Muscle layer of colon (tissue), 2 donors: ENCODE measurements around the gene CIITA.
"Not testable (repeated sequence)": the region's sequence is repeated elsewhere in the genome, so short reads cannot be mapped to it uniquely, and the experiment has no call there.

Experiments used
- H3K27ac ChIP-seq: one replicate; pipeline ENCODE4 v1.7.0; 2013; ENCODE audit warnings: low read depth, mild to moderate bottlenecking, low read length, moderate library complexity
- H3K27me3 ChIP-seq, 2 donors: one replicate each; pipeline ENCODE4 v1.7.0; 2013; ENCODE audit warnings: low read length in 2 of 2, mild to moderate bottlenecking in 2 of 2; ENCODE audit not compliant: insufficient read depth in 2 of 2, control insufficient read depth in 1 of 2
- H3K36me3 ChIP-seq: one replicate; pipeline ENCODE4 v1.7.0; 2013; ENCODE audit warnings: mild to moderate bottlenecking, low read length; ENCODE audit not compliant: insufficient read depth
- H3K4me1 ChIP-seq: one replicate; pipeline ENCODE4 v1.7.0; 2013; ENCODE audit warnings: mild to moderate bottlenecking, low read length; ENCODE audit not compliant: insufficient read depth
- H3K4me3 ChIP-seq, 2 donors: one replicate each; pipeline ENCODE4 v1.7.0; 2013; ENCODE audit warnings: low read length in 2 of 2, low read depth in 1 of 2, mild to moderate bottlenecking in 1 of 2, moderate library complexity in 1 of 2
- H3K9ac ChIP-seq: one replicate; pipeline ENCODE4 v1.7.0; 2013; ENCODE audit warnings: low read length
- H3K9me3 ChIP-seq: one replicate; pipeline ENCODE4 v1.7.0; 2013; ENCODE audit warnings: mild to moderate bottlenecking, low read length
- donor health status: abdominal sarcoma.
- donor health status: Adenocarcinoma of cecum.

CIITA gene, protein sequence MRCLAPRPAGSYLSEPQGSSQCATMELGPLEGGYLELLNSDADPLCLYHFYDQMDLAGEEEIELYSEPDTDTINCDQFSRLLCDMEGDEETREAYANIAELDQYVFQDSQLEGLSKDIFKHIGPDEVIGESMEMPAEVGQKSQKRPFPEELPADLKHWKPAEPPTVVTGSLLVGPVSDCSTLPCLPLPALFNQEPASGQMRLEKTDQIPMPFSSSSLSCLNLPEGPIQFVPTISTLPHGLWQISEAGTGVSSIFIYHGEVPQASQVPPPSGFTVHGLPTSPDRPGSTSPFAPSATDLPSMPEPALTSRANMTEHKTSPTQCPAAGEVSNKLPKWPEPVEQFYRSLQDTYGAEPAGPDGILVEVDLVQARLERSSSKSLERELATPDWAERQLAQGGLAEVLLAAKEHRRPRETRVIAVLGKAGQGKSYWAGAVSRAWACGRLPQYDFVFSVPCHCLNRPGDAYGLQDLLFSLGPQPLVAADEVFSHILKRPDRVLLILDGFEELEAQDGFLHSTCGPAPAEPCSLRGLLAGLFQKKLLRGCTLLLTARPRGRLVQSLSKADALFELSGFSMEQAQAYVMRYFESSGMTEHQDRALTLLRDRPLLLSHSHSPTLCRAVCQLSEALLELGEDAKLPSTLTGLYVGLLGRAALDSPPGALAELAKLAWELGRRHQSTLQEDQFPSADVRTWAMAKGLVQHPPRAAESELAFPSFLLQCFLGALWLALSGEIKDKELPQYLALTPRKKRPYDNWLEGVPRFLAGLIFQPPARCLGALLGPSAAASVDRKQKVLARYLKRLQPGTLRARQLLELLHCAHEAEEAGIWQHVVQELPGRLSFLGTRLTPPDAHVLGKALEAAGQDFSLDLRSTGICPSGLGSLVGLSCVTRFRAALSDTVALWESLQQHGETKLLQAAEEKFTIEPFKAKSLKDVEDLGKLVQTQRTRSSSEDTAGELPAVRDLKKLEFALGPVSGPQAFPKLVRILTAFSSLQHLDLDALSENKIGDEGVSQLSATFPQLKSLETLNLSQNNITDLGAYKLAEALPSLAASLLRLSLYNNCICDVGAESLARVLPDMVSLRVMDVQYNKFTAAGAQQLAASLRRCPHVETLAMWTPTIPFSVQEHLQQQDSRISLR

GRCh38 chr16:10876799-10877341 is at the start of gene CIITA:
Gene CIITA (plus strand): TSS chr16:10877202. CDS start chr16:10877331, 129 bp downstream.
- H3K27ac ChIP-seq, result no peak within 1 kb of the TSS

GRCh38 chr16:10827691-10828341 is 49.2 kb upstream of the CIITA start:
- no peaks in the 10 kb centered on the region for H3K36me3 ChIP-seq
- no peaks in the 10 kb centered on the region for H3K27me3 ChIP-seq
- peak overlapping the region; percentile 96 for H3K27ac ChIP-seq
- peak overlapping the region; percentile 83 for H3K9ac ChIP-seq
- peaks cover 22% of the 10 kb centered on the region for H3K4me1 ChIP-seq
- peak overlapping the region; percentile 1 to 51 for H3K4me3 ChIP-seq
- H3K9me3 ChIP-seq, result no peaks in the 10 kb centered on the region

More at GRCh38 chr16:10876799-10877341, at the start of gene CIITA:
- H3K4me3 ChIP-seq, result no peak within 1 kb of the TSS
- H3K4me1 ChIP-seq, result peaks cover 5% of the 10 kb centered on the region
- H3K27me3 ChIP-seq, result peaks cover 0 to 23% of the 10 kb centered on the region in 2 donors
- no peaks in the 10 kb centered on the region for H3K9me3 ChIP-seq
- H3K9ac ChIP-seq, result no peak within 1 kb of the TSS
- H3K36me3 ChIP-seq, result no peaks in the 10 kb centered on the region

DNA sequence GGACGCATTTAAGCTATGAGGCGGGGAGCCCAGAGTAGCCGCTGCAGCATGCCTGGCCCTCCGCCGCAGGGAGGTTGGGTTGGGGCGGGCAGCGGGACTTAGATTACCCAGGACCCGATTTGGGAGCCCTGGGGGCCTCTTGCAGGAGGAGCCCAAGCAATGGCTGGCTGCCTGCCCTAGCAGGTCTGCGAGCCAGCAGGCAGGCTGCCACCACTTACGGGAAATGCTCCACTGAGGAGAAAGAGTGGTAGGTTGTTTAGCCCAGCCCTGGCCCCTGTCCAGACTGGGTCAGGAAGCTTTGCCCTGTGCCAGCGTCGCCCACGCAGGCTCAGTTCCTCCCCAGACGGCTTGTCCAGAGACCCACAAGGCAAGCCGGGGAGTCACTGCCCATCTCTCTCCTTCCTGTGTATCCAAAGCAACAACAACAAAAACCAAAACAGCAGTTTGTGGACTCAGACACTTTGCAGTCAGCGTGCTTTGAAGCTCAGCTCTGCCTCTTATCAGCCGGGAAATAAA is 48.1 kb upstream of the CIITA start:
- Histone ChIP-seq H3K27me3 (no peaks in the 10 kb centered on the region), H3K9ac (no peak overlapping the region), H3K36me3 (no peaks in the 10 kb centered on the region), H3K9me3 (no peaks in the 10 kb centered on the region), H3K4me1 (peaks cover 22% of the 10 kb centered on the region), H3K4me3 (peak overlapping the region; percentile 1 to 51), H3K27ac (peak overlapping the region; percentile 96)

- not testable (repeated sequence) for H3K27me3 ChIP-seq, H3K9ac ChIP-seq, H3K9me3 ChIP-seq, H3K36me3 ChIP-seq
- Histone ChIP-seq H3K4me3 (peak overlapping the region in 1 of 2 donors; percentile 51), H3K4me1 (peaks cover 22% of the 10 kb centered on the region), H3K27ac (peak overlapping the region; percentile 96)
Measured at GRCh38 chr16:10829390-10830098, 47.5 kb upstream of the CIITA start.

DNA sequence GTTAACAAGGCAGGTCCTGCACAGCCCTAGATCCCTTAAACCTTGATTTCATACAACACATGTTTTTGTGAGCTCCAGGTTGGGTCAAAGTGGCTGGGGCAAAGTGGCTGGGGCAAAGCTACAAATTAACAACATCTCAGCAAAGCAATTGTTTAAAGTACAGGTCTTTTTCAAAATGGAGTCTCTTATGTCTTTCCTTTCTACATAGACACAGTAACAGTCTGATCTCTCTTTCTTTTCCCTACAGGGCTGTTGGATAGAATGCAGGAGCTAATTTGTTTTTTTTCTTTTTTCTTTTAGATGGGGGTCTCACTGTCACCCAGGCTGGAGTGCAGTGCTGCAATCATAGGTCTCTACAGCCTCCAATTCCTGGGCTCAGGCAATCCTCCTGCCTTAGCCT is 46.8 kb upstream of the CIITA start:
- H3K27me3 ChIP-seq, H3K9ac ChIP-seq, H3K27ac ChIP-seq, H3K4me3 ChIP-seq, H3K9me3 ChIP-seq, H3K36me3 ChIP-seq: not testable (repeated sequence)
- H3K4me1 ChIP-seq, result peaks cover 22% of the 10 kb centered on the region

DNA sequence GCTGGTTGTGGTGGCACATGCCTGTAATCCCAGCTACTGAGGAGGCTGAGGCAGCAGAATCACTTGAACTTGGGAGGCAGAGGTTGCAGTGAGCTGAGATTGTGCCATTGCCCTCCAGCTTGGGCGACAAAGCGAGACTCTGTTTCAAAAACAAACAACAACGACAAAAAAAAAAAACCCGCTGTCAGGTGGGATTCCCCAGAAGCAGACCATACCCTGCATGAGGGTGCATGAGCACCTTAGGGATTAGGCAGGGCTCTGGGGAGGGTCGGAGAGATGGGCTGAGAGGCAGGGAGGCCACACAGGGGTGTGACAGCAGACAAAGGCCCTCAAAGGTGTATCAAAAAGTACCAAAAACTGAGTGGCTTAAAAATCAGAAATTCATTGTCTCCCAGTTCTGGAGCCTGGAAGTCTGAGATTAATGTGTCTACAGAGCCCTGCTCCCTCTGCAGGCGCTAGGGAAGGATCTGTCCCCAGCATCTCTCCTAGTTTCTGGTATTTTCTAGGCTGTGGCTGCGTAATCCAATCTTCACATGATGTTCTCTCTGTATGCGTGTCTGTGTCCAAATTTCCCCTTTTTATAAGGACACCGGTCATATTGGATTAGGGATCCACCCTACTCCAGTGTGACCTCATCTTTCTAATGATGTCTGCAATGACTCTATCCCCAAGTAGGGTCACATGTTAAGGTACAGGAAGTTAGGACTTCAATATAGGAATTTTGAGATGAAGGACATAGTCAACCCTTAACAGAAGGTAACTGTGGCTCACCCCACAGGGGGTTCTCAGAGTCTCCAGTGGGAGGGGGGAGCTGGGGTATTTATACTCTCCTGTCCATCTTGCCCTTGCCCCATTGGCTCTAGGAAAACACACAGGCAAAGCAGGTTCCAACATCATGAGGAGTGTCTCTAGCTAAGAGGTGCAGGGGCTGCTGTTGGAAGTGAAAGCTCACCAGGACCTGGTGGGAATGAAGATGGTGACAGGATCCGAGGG is 44.8 kb upstream of the CIITA start:
- Histone ChIP-seq H3K27ac (no peak overlapping the region), H3K4me3 (no peak overlapping the region), H3K36me3 (no peaks in the 10 kb centered on the region), H3K4me1 (peaks cover 22% of the 10 kb centered on the region), H3K27me3 (no peaks in the 10 kb centered on the region), H3K9ac (no peak overlapping the region), H3K9me3 (no peaks in the 10 kb centered on the region)

DNA sequence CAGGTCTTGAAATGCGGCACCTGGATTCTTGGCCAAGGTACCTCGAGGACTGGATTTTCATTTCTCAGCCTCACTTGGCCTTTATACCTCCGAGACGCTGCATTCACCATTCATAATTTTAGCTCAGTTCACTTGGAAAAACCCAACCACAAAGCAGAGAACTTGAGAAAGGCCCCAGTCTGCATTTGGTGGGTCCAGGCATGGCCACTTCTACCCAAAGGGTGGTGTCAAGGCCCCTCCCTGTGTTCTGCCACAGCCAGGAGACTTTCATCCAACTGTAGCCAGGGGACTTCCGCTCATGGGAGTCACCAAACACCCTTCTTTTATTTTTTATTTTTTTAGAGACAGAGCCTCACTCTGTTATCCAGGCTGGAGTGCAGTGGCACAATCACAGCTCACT is 43.7 kb upstream of the CIITA start:
- H3K27ac ChIP-seq, result no peak overlapping the region
- H3K4me3 ChIP-seq, result no peak overlapping the region
- H3K9me3 ChIP-seq, result no peaks in the 10 kb centered on the region
- H3K36me3 ChIP-seq, result no peaks in the 10 kb centered on the region
- no peaks in the 10 kb centered on the region for H3K27me3 ChIP-seq
- H3K9ac ChIP-seq, result no peak overlapping the region
- peaks cover 12% of the 10 kb centered on the region for H3K4me1 ChIP-seq

GRCh38 chr16:10834130-10834529 is 42.9 kb upstream of the CIITA start:
- peaks cover 5% of the 10 kb centered on the region for H3K4me1 ChIP-seq
- no peaks in the 10 kb centered on the region for H3K36me3 ChIP-seq
- H3K27me3 ChIP-seq, result no peaks in the 10 kb centered on the region
- no peak overlapping the region for H3K9ac ChIP-seq
- H3K9me3 ChIP-seq, result no peaks in the 10 kb centered on the region
- no peak overlapping the region for H3K27ac ChIP-seq
- no peak overlapping the region for H3K4me3 ChIP-seq

DNA sequence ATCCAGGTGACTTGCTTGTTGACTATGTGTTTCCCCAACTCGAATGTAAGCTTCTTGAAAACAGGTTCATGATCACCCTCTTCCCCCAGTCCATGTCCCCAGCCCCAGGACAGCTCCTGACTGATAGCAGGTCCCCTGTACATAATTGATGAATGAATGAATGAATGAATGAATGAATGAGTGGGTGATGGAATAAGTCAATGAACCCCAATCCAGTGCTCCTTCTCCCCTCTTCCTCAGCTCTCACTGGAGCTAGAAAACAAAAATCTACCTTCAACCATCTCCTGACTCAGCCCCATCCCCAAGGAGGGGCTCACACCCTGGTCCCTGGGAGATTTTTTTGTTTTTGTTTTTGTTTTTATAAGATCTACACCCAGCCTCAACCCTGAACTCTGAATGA is 42.2 kb upstream of the CIITA start:
- Histone ChIP-seq H3K4me1 (no peaks in the 10 kb centered on the region), H3K27ac (no peak overlapping the region), H3K4me3 (no peak overlapping the region), H3K36me3 (no peaks in the 10 kb centered on the region), H3K27me3 (no peaks in the 10 kb centered on the region), H3K9ac (no peak overlapping the region), H3K9me3 (no peaks in the 10 kb centered on the region)
